Endodermal cell (in vitro differentiated cells): ENCODE measurements around the gene PYGO2. TPM values are rescaled to one million over a fixed set of nuclear protein-coding genes. Genes with fewer than 3 reads are reported as not detected.
A peak's percentile ranks its signal among the peaks of the same experiment; 100 is the strongest.

Experiments
- DNase-seq: peaks from one replicate; pipeline ENCODE4 v3.0.0-alpha.2; 2017
- H3K27ac ChIP-seq: 2 replicates; pipeline ENCODE4 v1.5.1; 2013; ENCODE audit warnings: mild to moderate bottlenecking, low read depth, low read length, moderate library complexity
- H3K27me3 ChIP-seq: 2 replicates; pipeline ENCODE4 v1.6.1; 2013; ENCODE audit warnings: mild to moderate bottlenecking, low read length, moderate library complexity; ENCODE audit not compliant: insufficient read depth, control insufficient read depth, poor library complexity, severe bottlenecking
- H3K36me3 ChIP-seq: 2 replicates; pipeline ENCODE4 v1.7.0; 2013; ENCODE audit warnings: mild to moderate bottlenecking, low read length, moderate library complexity; ENCODE audit not compliant: control insufficient read depth, insufficient read depth
- H3K4me1 ChIP-seq: one replicate; pipeline ENCODE4 v1.7.0; 2013; ENCODE audit warnings: low read length; ENCODE audit not compliant: control insufficient read depth, insufficient read depth
- H3K4me3 ChIP-seq: 2 replicates; pipeline ENCODE4 v1.5.1; 2013; ENCODE audit warnings: mild to moderate bottlenecking, low read length, moderate library complexity
- H3K9ac ChIP-seq: 2 replicates; pipeline ENCODE4 v1.6.1; 2013; ENCODE audit warnings: mild to moderate bottlenecking, low read length, moderate library complexity; ENCODE audit not compliant: poor library complexity, severe bottlenecking; ENCODE audit errors: extremely low read depth
- H3K9me3 ChIP-seq: 2 replicates; pipeline ENCODE4 v1.6.1; 2013; ENCODE audit warnings: mild to moderate bottlenecking, low read length, moderate library complexity; ENCODE audit not compliant: control insufficient read depth
- H3K27ac Mint-ChIP-seq: 2 replicates; pipeline ENCODE4 v1.8.0; 2020; ENCODE audit warnings: mixed read lengths
- H3K27me3 Mint-ChIP-seq: 2 replicates; pipeline ENCODE4 v1.8.0; 2021; ENCODE audit warnings: mild to moderate bottlenecking, mixed read lengths; ENCODE audit not compliant: insufficient read depth
- H3K36me3 Mint-ChIP-seq: 2 replicates; pipeline ENCODE4 v1.8.0; 2020; ENCODE audit warnings: low read depth, mixed read lengths
- H3K4me1 Mint-ChIP-seq: 2 replicates; pipeline ENCODE4 v1.8.0; 2020; ENCODE audit warnings: mixed read lengths
- H3K4me3 Mint-ChIP-seq: 2 replicates; pipeline ENCODE4 v1.8.0; 2020; ENCODE audit warnings: mild to moderate bottlenecking, moderate library complexity, mixed read lengths
- H3K9me3 Mint-ChIP-seq: 2 replicates; pipeline ENCODE4 v1.8.0; 2020; ENCODE audit warnings: mild to moderate bottlenecking, mixed read lengths
- CTCF ChIP-seq: fragments of 200-600 bp; sonication (generic); conservative IDR thresholded peaks from 2 replicates; pipeline ENCODE4 v1.5.0; 2021; ENCODE audit warnings: antibody characterized with exemption, mild to moderate bottlenecking
- WGBS, 2 experiments: methylation state at CpG; one replicate each; pipeline versions ENCODE4 v1.1.5 to v1.1.7; 2013; ENCODE audit warnings: missing lambda C conversion rate in 2 of 2, mixed read lengths in 1 of 2; ENCODE audit not compliant: insufficient coverage in 1 of 2, insufficient read length in 1 of 2; 5-methylcytosine and 5-hydroxymethylcytosine counted together
- total RNA-seq, 2 donors: library from RNA; stranded (reverse); fragmentation: NEBNext Ultra II Directional in 1 of 2; extraction: Animal tissue kit (Norgen Biotek cat#: 25700) in 1 of 2; gene quantifications; 2 replicates in 1 of 2; 3 replicates in 1 of 2; pipeline ENCODE4 v1.2.1, GENCODE V29; 2021

Gene PYGO2
- total RNA-seq, 2 donors from 2014 or later, result 33.4 to 40.4 TPM

- Histone ChIP-seq H3K27ac (peak overlapping the region; percentile 97), H3K4me1 (peaks cover 6% of the 10 kb centered on the region), H3K9me3 (no peaks in the 10 kb centered on the region), H3K9ac (peak overlapping the region; percentile 96), H3K27me3 (no peaks in the 10 kb centered on the region), H3K4me3 (peak overlapping the region; percentile 99), H3K36me3 (peaks cover 14% of the 10 kb centered on the region)
- TF ChIP-seq CTCF, result peak; percentile 43
- peaks cover 12% of the 10 kb centered on the region for H3K36me3 Mint-ChIP-seq
- no peaks in the 10 kb centered on the region for H3K27me3 Mint-ChIP-seq
- 1 to 2% methylated on average over 17 to 34 of the region's 37 CpGs for WGBS, 2 experiments
- DNase-seq, result peak; percentile 99
- H3K27ac Mint-ChIP-seq, result no peak overlapping the region
- H3K4me1 Mint-ChIP-seq, result peaks cover 34% of the 10 kb centered on the region
- no peaks in the 10 kb centered on the region for H3K9me3 Mint-ChIP-seq
- no peak overlapping the region for H3K4me3 Mint-ChIP-seq
These were observed 11.9 kb upstream of the PYGO2 start for GRCh38 chr1:154973344-154974101.

GRCh38 chr1:154972517-154973343, 11.1 kb upstream of the PYGO2 start:
- peaks cover 6% of the 10 kb centered on the region for H3K4me1 ChIP-seq
- peaks cover 14% of the 10 kb centered on the region for H3K36me3 ChIP-seq
- Mint-ChIP-seq H3K27ac (no peak overlapping the region), H3K27me3 (no peaks in the 10 kb centered on the region), H3K4me1 (peaks cover 39% of the 10 kb centered on the region), H3K36me3 (peaks cover 14% of the 10 kb centered on the region), H3K9me3 (no peaks in the 10 kb centered on the region), H3K4me3 (no peak overlapping the region)
- no peak for TF ChIP-seq CTCF
- H3K9ac ChIP-seq, result peak overlapping the region; percentile 96
- H3K4me3 ChIP-seq, result peak overlapping the region; percentile 99
- peak overlapping the region; percentile 97 for H3K27ac ChIP-seq
- peak; percentile 98 for DNase-seq
- H3K27me3 ChIP-seq, result no peaks in the 10 kb centered on the region
- no peaks in the 10 kb centered on the region for H3K9me3 ChIP-seq
- 5 to 7% methylated on average over 9 to 17 of the region's 18 CpGs for WGBS, 2 experiments

- no peak overlapping the region for H3K4me3 Mint-ChIP-seq
- 25% methylated on average over 1 of the region's 3 CpGs; no CpG with 5 or more reads in 1 of the 2 experiments for WGBS, 2 experiments
- peak overlapping the region; percentile 97 for H3K27ac ChIP-seq
These were observed 10.6 kb upstream of the PYGO2 start for GRCh38 chr1:154972213-154972516.

More at GRCh38 chr1:154972213-154972516, 10.6 kb upstream of the PYGO2 start:
- no peak for DNase-seq
- H3K36me3 ChIP-seq, result peaks cover 15% of the 10 kb centered on the region
- Mint-ChIP-seq H3K27me3 (no peaks in the 10 kb centered on the region), H3K27ac (no peak overlapping the region), H3K9me3 (no peaks in the 10 kb centered on the region), H3K36me3 (peaks cover 19% of the 10 kb centered on the region), H3K4me1 (peaks cover 37% of the 10 kb centered on the region)
- H3K4me3 ChIP-seq, result peak overlapping the region; percentile 99
- H3K4me1 ChIP-seq, result peaks cover 3% of the 10 kb centered on the region
- TF ChIP-seq CTCF, result no peak
- H3K9me3 ChIP-seq, result no peaks in the 10 kb centered on the region
- H3K27me3 ChIP-seq, result no peaks in the 10 kb centered on the region
- peak overlapping the region; percentile 96 for H3K9ac ChIP-seq
